ENCODE measurements around the gene MROH2A.

The MROH2A gene

DNA sequence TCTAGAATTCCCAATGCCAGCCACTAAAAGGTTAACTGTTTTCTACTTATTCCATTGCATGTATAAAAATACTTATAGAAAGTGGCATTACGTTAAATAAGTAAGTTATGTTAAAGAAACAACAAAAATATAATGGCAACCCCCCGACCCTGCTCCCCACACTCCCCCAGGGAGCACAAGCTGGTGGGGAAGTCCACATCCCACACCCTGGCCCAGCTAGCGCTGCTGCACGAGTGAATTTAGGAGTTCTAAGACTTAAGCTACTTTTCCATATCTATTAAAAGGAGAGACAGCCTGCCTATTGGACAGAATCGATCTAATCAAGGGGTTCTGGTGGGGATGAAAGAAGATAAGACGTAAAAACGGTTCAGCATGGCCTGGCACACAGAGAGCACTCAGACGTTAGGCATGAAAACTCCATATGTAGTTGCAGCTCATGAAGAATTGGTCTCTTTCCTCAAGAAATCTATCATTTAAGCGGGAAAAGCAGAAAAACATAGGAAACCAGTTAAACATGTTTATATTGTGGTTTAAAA lies 59.6 kb downstream of the MROH2A start:
- no peak overlapping the region for H3K4me2 ChIP-seq (ENCODE audit: low read length)
- no peaks in the 10 kb centered on the region for H3K27me3 ChIP-seq (ENCODE audit: low read depth, low read length)
- peaks cover 75% of the 10 kb centered on the region for H3K36me3 ChIP-seq (replicated peaks; ENCODE audit: low read depth, low read length)
- no peak for TF ChIP-seq EZH2phosphoT487 (IDR thresholded peaks at IDR 0.05; ENCODE audit: low read depth)
- peaks cover 44% of the 10 kb centered on the region for H4K20me1 ChIP-seq (ENCODE audit: insufficient read depth, low read length)
- no peak overlapping the region for H2AFZ ChIP-seq (ENCODE audit: low read depth, low read length)
- H3K9ac ChIP-seq (ENCODE audit: low read length): no peak overlapping the region
- H3K4me1 ChIP-seq (ENCODE audit: low read length): no peaks in the 10 kb centered on the region
- no peaks in the 10 kb centered on the region for H3K9me3 ChIP-seq (ENCODE audit: insufficient read depth, low read length)
- H3K27ac ChIP-seq (ENCODE audit: low read length): no peak overlapping the region
- H3K4me3 ChIP-seq (ENCODE audit: low read length): no peak overlapping the region
- H3K79me2 ChIP-seq (ENCODE audit: low read length): peaks cover 65% of the 10 kb centered on the region

DNA sequence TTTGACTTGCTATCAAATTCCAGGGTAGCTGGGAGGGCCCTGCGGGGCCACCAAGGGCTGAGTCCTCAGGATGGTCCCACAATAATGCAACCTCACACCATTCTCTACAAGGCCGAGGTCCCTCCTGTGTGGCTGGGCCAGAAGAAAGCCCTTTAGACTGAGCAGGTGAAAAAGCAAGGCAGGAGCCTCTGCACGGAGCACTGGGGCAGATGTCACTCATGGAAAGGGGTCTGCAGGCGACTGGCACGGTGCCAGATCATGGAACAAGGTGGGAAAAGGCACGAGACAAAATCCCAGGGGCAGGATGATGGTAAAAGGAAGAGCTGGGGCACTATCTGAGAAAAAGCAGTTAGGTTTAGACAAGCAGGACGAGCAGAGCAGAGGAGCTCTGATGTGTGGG lies 60.1 kb downstream of the MROH2A start:
- no peaks in the 10 kb centered on the region for H3K9me3 ChIP-seq (ENCODE audit: insufficient read depth, low read length)
- H3K9ac ChIP-seq (ENCODE audit: low read length): no peak overlapping the region
- H2AFZ ChIP-seq (ENCODE audit: low read depth, low read length): no peak overlapping the region
- peaks cover 70% of the 10 kb centered on the region for H3K79me2 ChIP-seq (ENCODE audit: low read length)
- no peak overlapping the region for H3K4me3 ChIP-seq (ENCODE audit: low read length)
- H4K20me1 ChIP-seq (ENCODE audit: insufficient read depth, low read length): peaks cover 44% of the 10 kb centered on the region
- H3K36me3 ChIP-seq (replicated peaks; ENCODE audit: low read depth, low read length): peaks cover 80% of the 10 kb centered on the region
- TF ChIP-seq EZH2phosphoT487 (IDR thresholded peaks at IDR 0.05; ENCODE audit: low read depth): no peak
- TF ChIP-seq CTCF (IDR thresholded peaks at IDR 0.05; ENCODE audit: low read depth, low read length): no peak
- no peaks in the 10 kb centered on the region for H3K4me1 ChIP-seq (ENCODE audit: low read length)
- no peak overlapping the region for H3K4me2 ChIP-seq (ENCODE audit: low read length)
- H3K27ac ChIP-seq (ENCODE audit: low read length): no peak overlapping the region
- H3K27me3 ChIP-seq (ENCODE audit: low read depth, low read length): no peaks in the 10 kb centered on the region

DNA sequence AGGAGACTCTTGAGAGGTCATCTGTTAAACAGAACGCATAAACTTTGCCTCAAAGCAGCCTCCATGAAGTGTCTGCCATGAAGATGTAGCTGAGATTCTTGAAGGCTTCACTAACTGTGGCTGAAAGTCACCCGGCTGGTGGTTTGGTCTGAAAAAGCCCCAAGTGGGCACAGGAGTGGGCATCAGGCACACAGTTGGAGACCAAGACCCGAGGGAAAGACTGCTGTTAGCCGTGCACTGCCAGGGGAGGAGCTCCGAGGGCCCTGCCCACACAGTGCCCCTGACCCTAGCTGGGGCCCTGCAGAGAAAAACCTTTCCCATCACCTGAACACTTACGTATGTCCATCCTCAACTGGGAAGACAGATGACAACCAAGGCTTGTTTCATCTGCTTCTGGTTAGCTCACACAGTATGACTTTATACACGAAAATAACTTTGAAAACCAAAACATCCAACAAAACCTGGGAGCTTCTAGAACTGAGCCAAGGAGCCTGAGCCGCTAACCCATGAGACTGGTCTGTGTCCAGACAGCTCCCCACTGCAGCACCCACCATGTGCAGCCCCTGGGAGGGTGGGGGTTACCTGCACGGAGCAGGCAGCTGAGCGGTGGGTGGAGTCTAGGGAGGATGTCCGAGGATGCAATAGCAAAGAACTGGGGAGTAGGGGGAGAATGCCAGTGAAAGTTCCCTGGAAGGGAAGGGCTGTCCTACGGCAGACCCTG lies 60.8 kb downstream of the MROH2A start:
- H3K4me2 ChIP-seq (ENCODE audit: low read length): no peak overlapping the region
- no peaks in the 10 kb centered on the region for H3K9me3 ChIP-seq (ENCODE audit: insufficient read depth, low read length)
- H3K4me3 ChIP-seq (ENCODE audit: low read length): no peak overlapping the region
- H3K27me3 ChIP-seq (ENCODE audit: low read depth, low read length): no peaks in the 10 kb centered on the region
- H3K36me3 ChIP-seq (replicated peaks; ENCODE audit: low read depth, low read length): peaks cover 86% of the 10 kb centered on the region
- no peak for TF ChIP-seq EZH2phosphoT487 (IDR thresholded peaks at IDR 0.05; ENCODE audit: low read depth)
- H4K20me1 ChIP-seq (ENCODE audit: insufficient read depth, low read length): peaks cover 44% of the 10 kb centered on the region
- H2AFZ ChIP-seq (ENCODE audit: low read depth, low read length): no peak overlapping the region
- peaks cover 76% of the 10 kb centered on the region for H3K79me2 ChIP-seq (ENCODE audit: low read length)
- H3K27ac ChIP-seq (ENCODE audit: low read length): no peak overlapping the region
- H3K9ac ChIP-seq (ENCODE audit: low read length): no peak overlapping the region
- H3K4me1 ChIP-seq (ENCODE audit: low read length): no peaks in the 10 kb centered on the region

- H3K27ac ChIP-seq (ENCODE audit: low read length): no peak overlapping the region
- TF ChIP-seq EZH2phosphoT487 (IDR thresholded peaks at IDR 0.05; ENCODE audit: low read depth) (no peak), CTCF (IDR thresholded peaks at IDR 0.05; ENCODE audit: low read depth, low read length) (no peak)
Observed at GRCh38 chr2:233839447-233839820, 61.3 kb downstream of the MROH2A start.

DNA sequence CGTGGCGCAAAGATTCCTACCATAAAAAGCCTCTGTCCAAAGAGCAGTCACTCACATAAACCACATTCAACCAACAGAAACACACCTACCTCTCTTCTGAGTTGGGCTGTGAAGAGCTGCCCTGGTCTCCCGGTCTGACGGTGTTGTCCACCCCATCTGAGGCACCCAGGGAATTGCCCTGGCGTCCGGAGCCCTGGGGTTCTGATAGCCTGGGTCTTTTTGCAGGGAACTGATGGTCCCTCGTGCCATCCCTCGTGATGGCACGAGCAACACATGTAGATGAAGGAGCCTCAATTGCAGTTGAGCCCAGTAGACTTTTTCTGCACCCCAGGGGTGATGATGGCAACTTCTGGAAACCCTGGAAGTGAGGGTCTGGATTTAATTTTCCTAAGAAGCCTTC lies 62.4 kb downstream of the MROH2A start:
- no peak overlapping the region for H3K4me3 ChIP-seq (ENCODE audit: low read length)
- H2AFZ ChIP-seq (ENCODE audit: low read depth, low read length): no peak overlapping the region
- no peak overlapping the region for H3K27ac ChIP-seq (ENCODE audit: low read length)
- H3K4me1 ChIP-seq (ENCODE audit: low read length): no peaks in the 10 kb centered on the region
- H3K36me3 ChIP-seq (replicated peaks; ENCODE audit: low read depth, low read length): peaks cover 88% of the 10 kb centered on the region
- H3K4me2 ChIP-seq (ENCODE audit: low read length): no peak overlapping the region
- no peaks in the 10 kb centered on the region for H3K27me3 ChIP-seq (ENCODE audit: low read depth, low read length)
- H3K9me3 ChIP-seq (ENCODE audit: insufficient read depth, low read length): no peaks in the 10 kb centered on the region
- H3K79me2 ChIP-seq (ENCODE audit: low read length): peaks cover 81% of the 10 kb centered on the region
- no peak overlapping the region for H3K9ac ChIP-seq (ENCODE audit: low read length)
- H4K20me1 ChIP-seq (ENCODE audit: insufficient read depth, low read length): peaks cover 41% of the 10 kb centered on the region
- TF ChIP-seq EZH2phosphoT487 (IDR thresholded peaks at IDR 0.05; ENCODE audit: low read depth) (no peak), CTCF (IDR thresholded peaks at IDR 0.05; ENCODE audit: low read depth, low read length) (no peak)

More at GRCh38 chr2:233839447-233839820, 61.3 kb downstream of the MROH2A start:
- H3K9ac ChIP-seq (ENCODE audit: low read length): no peak overlapping the region
- H4K20me1 ChIP-seq (ENCODE audit: insufficient read depth, low read length): peaks cover 44% of the 10 kb centered on the region
- H3K4me1 ChIP-seq (ENCODE audit: low read length): no peaks in the 10 kb centered on the region
- H3K9me3 ChIP-seq (ENCODE audit: insufficient read depth, low read length): no peaks in the 10 kb centered on the region
- H2AFZ ChIP-seq (ENCODE audit: low read depth, low read length): no peak overlapping the region
- no peak overlapping the region for H3K4me3 ChIP-seq (ENCODE audit: low read length)
- H3K79me2 ChIP-seq (ENCODE audit: low read length): peaks cover 81% of the 10 kb centered on the region
- H3K4me2 ChIP-seq (ENCODE audit: low read length): no peak overlapping the region
- peaks cover 86% of the 10 kb centered on the region for H3K36me3 ChIP-seq (replicated peaks; ENCODE audit: low read depth, low read length)
- H3K27me3 ChIP-seq (ENCODE audit: low read depth, low read length): no peaks in the 10 kb centered on the region
